ENCODE measurements around the gene KCNJ11. TPM values are rescaled to one million over a fixed set of nuclear protein-coding genes. Genes with fewer than 3 reads are reported as not detected.

Gene KCNJ11
- total and polyA plus RNA-seq, 2 of the 13 experiments (the other 11 are each of a cell fraction or from before 2014, with no cell fraction given): 0.38 to 1.6 TPM

DNA sequence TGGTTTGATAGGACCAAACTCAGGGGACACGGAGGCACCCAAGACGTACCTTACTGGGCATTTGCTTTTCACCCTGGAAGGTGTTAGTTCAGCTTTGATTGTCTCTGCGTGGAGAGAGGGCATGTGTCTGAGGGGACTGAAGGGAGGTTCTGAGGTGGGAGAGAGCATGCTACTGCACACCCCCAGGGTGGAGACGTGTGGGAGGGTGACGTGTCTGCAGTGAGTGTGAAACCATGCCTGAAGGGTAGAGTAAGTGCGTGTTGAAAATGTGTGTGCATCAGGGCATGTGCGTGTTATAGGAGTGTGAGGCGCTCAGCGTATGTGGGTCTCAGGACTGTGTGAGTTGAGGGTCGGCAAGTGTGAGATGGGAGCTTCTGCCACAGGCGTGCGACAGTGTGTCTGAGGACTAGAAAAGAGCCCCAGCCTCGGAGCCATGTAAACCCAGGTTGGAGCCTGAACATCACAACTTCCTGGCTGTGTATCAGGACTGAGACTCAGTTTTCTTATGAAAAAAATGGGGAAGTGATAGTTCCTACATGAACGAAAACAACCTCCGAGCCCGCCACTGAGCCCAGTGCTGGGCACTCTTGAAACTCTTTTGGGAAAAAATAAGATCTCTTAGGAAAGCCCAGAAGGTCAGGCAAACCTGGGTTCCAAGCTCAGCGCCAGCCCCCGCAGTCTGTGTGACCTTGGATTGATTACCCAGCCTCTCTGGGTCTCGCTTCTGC is 11.8 kb upstream of the KCNJ11 start:
- POLR2A ChIA-PET: no interaction called here
- BruUV-seq (replicated peaks): no TSS peak

GRCh38 chr11:17399236-17399635 is 10.8 kb upstream of the KCNJ11 start:
- H3K36me3 ChIP-seq (replicated peaks in 1 of 2; ENCODE audit: control insufficient read depth in 1 of 2, insufficient read depth in 2 of 2, low read length in 2 of 2): no peaks in the 10 kb centered on the region
- CTCF ChIA-PET (ENCODE audit: low intra/inter-chr PET ratio, low total read pairs): no interaction called here
- TF ChIP-seq ZNF598 (CRISPR knock-in tag; IDR thresholded peaks at IDR 0.05; ENCODE audit: borderline replicate concordance) (no peak), ZNF549 (CRISPR knock-in tag; IDR thresholded peaks at IDR 0.05) (no peak), PCBP2 (optimal IDR thresholded peaks at IDR 0.05; ENCODE audit: low read depth, low read length, poor library complexity, severe bottlenecking) (no peak), PCBP1 (IDR thresholded peaks at IDR 0.05; ENCODE audit: borderline replicate concordance, low read depth, low read length) (no peak), LCORL (IDR thresholded peaks at IDR 0.05) (no peak), LCORL (CRISPR knock-in tag; IDR thresholded peaks at IDR 0.05) (no peak), ZNF782 (CRISPR knock-in tag; IDR thresholded peaks at IDR 0.05; ENCODE audit: borderline replicate concordance) (no peak), GPN1 (CRISPR knock-in tag; IDR thresholded peaks at IDR 0.05; ENCODE audit: borderline replicate concordance) (no peak), IKZF1 (IDR thresholded peaks at IDR 0.05) (no peak), ZNF709 (CRISPR knock-in tag; IDR thresholded peaks at IDR 0.05) (no peak), MXD4 (CRISPR knock-in tag; IDR thresholded peaks at IDR 0.05) (no peak), ZNF761 (CRISPR knock-in tag; conservative IDR thresholded peaks at IDR 0.05) (no peak)
- TF ChIP-seq, protein P1, sequence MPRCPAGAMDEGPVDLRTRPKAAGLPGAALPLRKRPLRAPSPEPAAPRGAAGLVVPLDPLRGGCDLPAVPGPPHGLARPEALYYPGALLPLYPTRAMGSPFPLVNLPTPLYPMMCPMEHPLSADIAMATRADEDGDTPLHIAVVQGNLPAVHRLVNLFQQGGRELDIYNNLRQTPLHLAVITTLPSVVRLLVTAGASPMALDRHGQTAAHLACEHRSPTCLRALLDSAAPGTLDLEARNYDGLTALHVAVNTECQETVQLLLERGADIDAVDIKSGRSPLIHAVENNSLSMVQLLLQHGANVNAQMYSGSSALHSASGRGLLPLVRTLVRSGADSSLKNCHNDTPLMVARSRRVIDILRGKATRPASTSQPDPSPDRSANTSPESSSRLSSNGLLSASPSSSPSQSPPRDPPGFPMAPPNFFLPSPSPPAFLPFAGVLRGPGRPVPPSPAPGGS (CRISPR knock-in tag; IDR thresholded peaks at IDR 0.05): no peak

More for the DNA sequence above, 11.8 kb upstream of the KCNJ11 start:
- peaks cover 5 to 53% of the 10 kb centered on the region in 2 experiments; a peak in 4 of 5 replicates for H3K27me3 ChIP-seq (ENCODE audit: control insufficient read depth in 1 of 2, insufficient read depth in 2 of 2, low read length in 2 of 2)
- H3K79me2 ChIP-seq (ENCODE audit: insufficient read depth, low read length): no peaks in the 10 kb centered on the region
- FAIRE-seq (no peak), ATAC-seq (no peak), DNase-seq (ENCODE audit: low spot score) (no peak)
- no peak overlapping the region for H3K4me3 ChIP-seq (replicated peaks in 1 of 3; ENCODE audit: insufficient read depth in 1 of 3, low read depth in 2 of 3, low read length in 3 of 3)
- no peak overlapping the region for H3K9ac ChIP-seq (ENCODE audit: insufficient read depth, low read depth, low read length)
- no peak overlapping the region for H2AFZ ChIP-seq (ENCODE audit: low read length)
- no peaks in the 10 kb centered on the region for H3K36me3 ChIP-seq (replicated peaks in 1 of 2; ENCODE audit: control insufficient read depth in 1 of 2, insufficient read depth in 2 of 2, low read length in 2 of 2)
- peaks cover under 1% of the 10 kb centered on the region; the same call in 1 of the 2 replicates for H3K4me1 ChIP-seq (ENCODE audit: insufficient read depth, low read length)
- H3K4me2 ChIP-seq (ENCODE audit: low read depth, low read length): no peak overlapping the region
- CTCF ChIA-PET (ENCODE audit: low intra/inter-chr PET ratio, low total read pairs): no interaction called here
- no peaks in the 10 kb centered on the region for H3K9me3 ChIP-seq (ENCODE audit: low read length)
- no peaks in the 10 kb centered on the region for H4K20me1 ChIP-seq (ENCODE audit: insufficient read depth, low read length)
- intact Hi-C loops (cut with micrococcal nuclease; ENCODE audit: unreplicated experiment) (no loop called here), in situ Hi-C loops (cut with HindIII; ENCODE audit: extremely low pct_ligation_motif_present, low pct_unique_long_range_greater_than_20kb) (no loop called here)
- no peak for TF ChIP-seq SYNCRIP (IDR thresholded peaks at IDR 0.05; ENCODE audit: insufficient read depth, low read depth, low read length)
- TF ChIP-seq HNRNPH1 (optimal IDR thresholded peaks at IDR 0.05; ENCODE audit: low read depth, low read length): no peak
- TF ChIP-seq ZNF124 (CRISPR knock-in tag; IDR thresholded peaks at IDR 0.05): no peak
- TF ChIP-seq KLF9 (CRISPR knock-in tag; IDR thresholded peaks at IDR 0.05; ENCODE audit: low read depth): no peak
- TF ChIP-seq, protein P1 (CRISPR knock-in tag; IDR thresholded peaks at IDR 0.05): no peak
- TF ChIP-seq DPF2 (CRISPR knock-in tag; IDR thresholded peaks at IDR 0.05; ENCODE audit: borderline replicate concordance, low read depth): no peak
- H3K27ac ChIP-seq (ENCODE audit: extremely low read length, insufficient read depth, low read length): no peak overlapping the region
- 50% methylated on average over 14 of the region's 19 CpGs for WGBS (ENCODE audit: low lambda C conversion rate)

More at GRCh38 chr11:17399236-17399635, 10.8 kb upstream of the KCNJ11 start:
- no peak overlapping the region for H3K27ac ChIP-seq (ENCODE audit: extremely low read length, insufficient read depth, low read length)
- H3K4me2 ChIP-seq (ENCODE audit: low read depth, low read length): no peak overlapping the region
- no peak for ATAC-seq
- in situ Hi-C loops (cut with HindIII; ENCODE audit: extremely low pct_ligation_motif_present, low pct_unique_long_range_greater_than_20kb): no loop called here
- H3K79me2 ChIP-seq (ENCODE audit: insufficient read depth, low read length): no peaks in the 10 kb centered on the region
- peaks cover 5 to 61% of the 10 kb centered on the region in 2 experiments; a peak in 4 of 5 replicates for H3K27me3 ChIP-seq (ENCODE audit: control insufficient read depth in 1 of 2, insufficient read depth in 2 of 2, low read length in 2 of 2)
- no peak for DNase-seq (ENCODE audit: low spot score)
- no peaks in the 10 kb centered on the region for H4K20me1 ChIP-seq (ENCODE audit: insufficient read depth, low read length)
- no TSS peak for BruUV-seq (replicated peaks)
- intact Hi-C loops (cut with micrococcal nuclease; ENCODE audit: unreplicated experiment): no loop called here
- no peak overlapping the region for H3K4me3 ChIP-seq (replicated peaks in 1 of 3; ENCODE audit: insufficient read depth in 1 of 3, low read depth in 2 of 3, low read length in 3 of 3)
- no peaks in the 10 kb centered on the region for H3K9me3 ChIP-seq (ENCODE audit: low read length)
- no peak overlapping the region for H2AFZ ChIP-seq (ENCODE audit: low read length)
- no peak overlapping the region for H3K9ac ChIP-seq (ENCODE audit: insufficient read depth, low read depth, low read length)
- FAIRE-seq: no peak
- H3K4me1 ChIP-seq (ENCODE audit: insufficient read depth, low read length): no peaks in the 10 kb centered on the region
- POLR2A ChIA-PET: no interaction called here
